ENCODE results near the gene C2CD4B. TPM values are rescaled to one million over a fixed set of nuclear protein-coding genes. Genes with fewer than 3 reads are reported as not detected.

C2CD4B gene
- total RNA-seq, 1 experiment from 2014 or later = not detected

GRCh38 chr15:62187425-62187824, 22.3 kb upstream of the C2CD4B start:
- no peaks in the 10 kb centered on the region for H3K36me3 ChIP-seq (ENCODE audit: low read depth, low read length)
- ATAC-seq = no peak
- no peak overlapping the region for H3K4me2 ChIP-seq (ENCODE audit: low read length)
- POLR2A ChIA-PET (ENCODE audit: unreplicated experiment) = no interaction called here
- H2AFZ ChIP-seq (ENCODE audit: low read length) = no peak overlapping the region
- BruUV-seq (replicated peaks) = no TSS peak
- H3K4me3 ChIP-seq (ENCODE audit: low read length) = no peak overlapping the region
- intact Hi-C loops (cut with micrococcal nuclease) = no loop called here
- H3K9me2 ChIP-seq (replicated peaks; ENCODE audit: low read length) = no peaks in the 10 kb centered on the region
- H3K9me3 ChIP-seq (ENCODE audit: low read length) = no peaks in the 10 kb centered on the region
- CTCF ChIA-PET = no interaction called here
- H3F3A ChIP-seq (ENCODE audit: low read length, unreplicated experiment) = no peaks in the 10 kb centered on the region
- no peaks in the 10 kb centered on the region for H3K79me2 ChIP-seq (ENCODE audit: low read length)
- peaks cover 28% of the 10 kb centered on the region; the same call in 1 of the 2 replicates for H3K27me3 ChIP-seq (ENCODE audit: low read length)
- TF ChIP-seq CTCF (conservative IDR thresholded peaks at IDR 0.05; ENCODE audit: low read depth, low read length) = no peak
- TF ChIP-seq EZH2phosphoT487 (IDR thresholded peaks at IDR 0.05; ENCODE audit: borderline replicate concordance, low read length) = no peak
- no peak for TF ChIP-seq EZH2 (IDR thresholded peaks at IDR 0.05; ENCODE audit: low read length, unreplicated experiment)
- no peaks in the 10 kb centered on the region for H4K20me1 ChIP-seq (ENCODE audit: low read length)
- DNase-seq = no peak
- H3K4me1 ChIP-seq (ENCODE audit: insufficient read depth, low read length) = no peaks in the 10 kb centered on the region
- H3K9ac ChIP-seq (ENCODE audit: low read length) = no peak overlapping the region
- H3K27ac ChIP-seq (ENCODE audit: low read length) = no peak overlapping the region

GRCh38 chr15:62186578-62186977, 21.5 kb upstream of the C2CD4B start:
- ATAC-seq (no peak), DNase-seq (no peak)
- intact Hi-C loops (cut with micrococcal nuclease) = no loop called here
- H3K9me2 ChIP-seq (replicated peaks; ENCODE audit: low read length) = no peaks in the 10 kb centered on the region
- no peak overlapping the region for H3K27ac ChIP-seq (ENCODE audit: low read length)
- no peak overlapping the region for H3K9ac ChIP-seq (ENCODE audit: low read length)
- TF ChIP-seq EZH2 (IDR thresholded peaks at IDR 0.05; ENCODE audit: low read length, unreplicated experiment) (no peak), EZH2phosphoT487 (IDR thresholded peaks at IDR 0.05; ENCODE audit: borderline replicate concordance, low read length) (no peak), CTCF (conservative IDR thresholded peaks at IDR 0.05; ENCODE audit: low read depth, low read length) (no peak)
- H3K4me1 ChIP-seq (ENCODE audit: insufficient read depth, low read length) = no peaks in the 10 kb centered on the region
- no peak overlapping the region for H3K4me2 ChIP-seq (ENCODE audit: low read length)
- no peak overlapping the region for H2AFZ ChIP-seq (ENCODE audit: low read length)
- H3K4me3 ChIP-seq (ENCODE audit: low read length) = no peak overlapping the region
- BruUV-seq (replicated peaks) = no TSS peak
- POLR2A ChIA-PET (ENCODE audit: unreplicated experiment) = no interaction called here
- no peaks in the 10 kb centered on the region for H3K36me3 ChIP-seq (ENCODE audit: low read depth, low read length)
- no peaks in the 10 kb centered on the region for H3K79me2 ChIP-seq (ENCODE audit: low read length)
- H4K20me1 ChIP-seq (ENCODE audit: low read length) = no peaks in the 10 kb centered on the region
- H3F3A ChIP-seq (ENCODE audit: low read length, unreplicated experiment) = no peaks in the 10 kb centered on the region
- no peaks in the 10 kb centered on the region for H3K9me3 ChIP-seq (ENCODE audit: low read length)
- peaks cover 24% of the 10 kb centered on the region; the same call in 1 of the 2 replicates for H3K27me3 ChIP-seq (ENCODE audit: low read length)
- CTCF ChIA-PET = no interaction called here

GRCh38 chr15:62183130-62183529, 18.0 kb upstream of the C2CD4B start:
- no peak for DNase-seq

More at GRCh38 chr15:62183130-62183529, 18.0 kb upstream of the C2CD4B start:
- Histone ChIP-seq H3K79me2 (ENCODE audit: low read length) (no peaks in the 10 kb centered on the region), H3K9me2 (replicated peaks; ENCODE audit: low read length) (no peaks in the 10 kb centered on the region), H3K27ac (ENCODE audit: low read length) (no peak overlapping the region), H3K9ac (ENCODE audit: low read length) (no peak overlapping the region), H3F3A (ENCODE audit: low read length, unreplicated experiment) (no peaks in the 10 kb centered on the region), H3K4me1 (ENCODE audit: insufficient read depth, low read length) (no peaks in the 10 kb centered on the region), H3K4me3 (ENCODE audit: low read length) (no peak overlapping the region), H3K36me3 (ENCODE audit: low read depth, low read length) (no peaks in the 10 kb centered on the region), H3K9me3 (ENCODE audit: low read length) (no peaks in the 10 kb centered on the region), H4K20me1 (ENCODE audit: low read length) (no peaks in the 10 kb centered on the region), H3K4me2 (ENCODE audit: low read length) (no peak overlapping the region), H3K27me3 (ENCODE audit: low read length) (0 out of 2 replicates have a peak, but pooled peaks cover under 1% of the 10 kb centered on the region), H2AFZ (ENCODE audit: low read length) (no peak overlapping the region)
- ATAC-seq = no peak
- intact Hi-C loops (cut with micrococcal nuclease) = no loop called here
- POLR2A ChIA-PET (ENCODE audit: unreplicated experiment) = no interaction called here
- TF ChIP-seq EZH2 (IDR thresholded peaks at IDR 0.05; ENCODE audit: low read length, unreplicated experiment) (no peak), EZH2phosphoT487 (IDR thresholded peaks at IDR 0.05; ENCODE audit: borderline replicate concordance, low read length) (no peak), CTCF (conservative IDR thresholded peaks at IDR 0.05; ENCODE audit: low read depth, low read length) (no peak)
- CTCF ChIA-PET = no interaction called here
- BruUV-seq (replicated peaks) = no TSS peak

Measured in PC-3 (cell line).